H9 (cell line): ENCODE results near the gene ROBO2. TPM values are rescaled to one million over a fixed set of nuclear protein-coding genes. Genes with fewer than 3 reads are reported as not detected.

Experiments used
- DNase-seq: peaks from one replicate; pipeline ENCODE4 v3.0.0-alpha.2; 2017
- H2AFZ ChIP-seq: one replicate; pipeline ENCODE4 v1.6.1; 2013; ENCODE audit warnings: mild to moderate bottlenecking, low read length, control low read depth, moderate library complexity
- H2AK5ac ChIP-seq: 2 replicates; pipeline ENCODE4 v1.6.1; 2013; ENCODE audit warnings: low read length, control low read depth, mixed read lengths; ENCODE audit not compliant: insufficient read length
- H2BK120ac ChIP-seq: one replicate; pipeline ENCODE4 v1.6.1; 2013; ENCODE audit warnings: low read depth, mild to moderate bottlenecking, low read length, control low read depth, inconsistent platforms; ENCODE audit not compliant: poor library complexity, severe bottlenecking
- H2BK12ac ChIP-seq: 2 replicates; pipeline ENCODE4 v1.6.1; 2013; ENCODE audit warnings: low read length, control low read depth, mixed read lengths, low read depth; ENCODE audit not compliant: insufficient read length
- H2BK15ac ChIP-seq: 2 replicates; pipeline ENCODE4 v1.6.1; 2013; ENCODE audit warnings: low read depth, low read length, control low read depth
- H2BK20ac ChIP-seq: one replicate; pipeline ENCODE4 v1.6.1; 2013; ENCODE audit warnings: low read depth, mild to moderate bottlenecking, low read length, control low read depth, inconsistent platforms; ENCODE audit not compliant: poor library complexity, severe bottlenecking
- H2BK5ac ChIP-seq: 2 replicates; pipeline ENCODE4 v1.6.1; 2013; ENCODE audit warnings: low read length, control low read depth, mixed read lengths; ENCODE audit not compliant: insufficient read length
- H3K14ac ChIP-seq: 2 replicates; pipeline ENCODE4 v1.6.1; 2013; ENCODE audit warnings: low read length, control low read depth; ENCODE audit not compliant: insufficient read depth
- H3K18ac ChIP-seq: 2 replicates; pipeline ENCODE4 v1.6.1; 2013; ENCODE audit warnings: low read depth, mild to moderate bottlenecking, mixed read lengths, low read length, control low read depth; ENCODE audit not compliant: insufficient read length
- H3K23ac ChIP-seq: 2 replicates; pipeline ENCODE4 v1.6.1; 2013; ENCODE audit warnings: low read length, control low read depth, mixed read lengths, low read depth; ENCODE audit not compliant: insufficient read length
- H3K23me2 ChIP-seq: 2 replicates; pipeline ENCODE4 v1.6.1; 2013; ENCODE audit warnings: low read depth, mild to moderate bottlenecking, mixed read lengths, low read length, control low read depth; ENCODE audit not compliant: insufficient read length, poor library complexity, severe bottlenecking
- H3K27ac ChIP-seq: 2 replicates; pipeline ENCODE4 v1.5.1; 2013; ENCODE audit warnings: low read length, control low read depth, mixed read lengths, low read depth; ENCODE audit not compliant: insufficient read length
- H3K27me3 ChIP-seq: 2 replicates; pipeline ENCODE4 v1.6.1; 2013; ENCODE audit warnings: low read length, control low read depth, inconsistent platforms; ENCODE audit not compliant: insufficient read depth
- H3K4ac ChIP-seq: 2 replicates; pipeline ENCODE4 v1.6.1; 2013; ENCODE audit warnings: low read depth, mild to moderate bottlenecking, control low read depth, inconsistent platforms, low read length, moderate library complexity
- H3K4me1 ChIP-seq: 2 replicates; pipeline ENCODE4 v1.6.1; 2013; ENCODE audit warnings: low read length, control low read depth, inconsistent platforms; ENCODE audit not compliant: insufficient read depth
- H3K4me2 ChIP-seq: 2 replicates; pipeline ENCODE4 v1.6.1; 2013; ENCODE audit warnings: low read length, control low read depth, mixed read lengths; ENCODE audit not compliant: insufficient read length, insufficient read depth
- H3K56ac ChIP-seq: 2 replicates; pipeline ENCODE4 v1.6.1; 2013; ENCODE audit warnings: low read depth, mild to moderate bottlenecking, mixed read lengths, low read length, control low read depth; ENCODE audit not compliant: insufficient read length
- H3K79me1 ChIP-seq: 2 replicates; pipeline ENCODE4 v1.6.1; 2013; ENCODE audit warnings: low read depth, mild to moderate bottlenecking, moderate library complexity, low read length, control low read depth, inconsistent platforms; ENCODE audit not compliant: insufficient read depth, poor library complexity, severe bottlenecking
- H3K79me2 ChIP-seq: 2 replicates; pipeline ENCODE4 v1.6.1; 2013; ENCODE audit warnings: low read length, control low read depth, inconsistent platforms; ENCODE audit not compliant: insufficient read depth
- H3K9ac ChIP-seq: 2 replicates; pipeline ENCODE4 v1.6.1; 2013; ENCODE audit warnings: low read length, control low read depth, mixed read lengths; ENCODE audit not compliant: insufficient read length; ENCODE audit errors: extremely low read depth
- H3K9me3 ChIP-seq: one replicate; pipeline ENCODE4 v1.6.1; 2013; ENCODE audit warnings: low read depth, low read length, inconsistent platforms; ENCODE audit not compliant: control insufficient read depth
- H3T11ph ChIP-seq: one replicate; pipeline ENCODE4 v1.6.1; 2013; ENCODE audit warnings: mild to moderate bottlenecking, low read length, control low read depth, inconsistent platforms
- H4K20me1 ChIP-seq: one replicate; pipeline ENCODE4 v1.6.1; 2013; ENCODE audit not compliant: control insufficient read depth, insufficient read length, insufficient read depth
- H4K5ac ChIP-seq: 2 replicates; pipeline ENCODE4 v1.6.1; 2013; ENCODE audit warnings: low read depth, mild to moderate bottlenecking, mixed read lengths, low read length, control low read depth; ENCODE audit not compliant: insufficient read length
- H4K8ac ChIP-seq: replicated peaks from 2 replicates; pipeline ENCODE4 v1.6.1; 2013; ENCODE audit warnings: low read length, control low read depth, mixed read lengths, low read depth; ENCODE audit not compliant: insufficient read length
- H4K91ac ChIP-seq: 2 replicates; pipeline ENCODE4 v1.6.1; 2013; ENCODE audit warnings: low read depth, mild to moderate bottlenecking, moderate library complexity, mixed read lengths, low read length, control low read depth; ENCODE audit not compliant: insufficient read length
- H3K27ac Mint-ChIP-seq, 3 experiments: 2 replicates in 2 of 3; 3 replicates in 1 of 3; pipeline ENCODE4 v1.8.0; 2020 to 2021; ENCODE audit warnings: mixed read lengths in 3 of 3, mild to moderate bottlenecking in 1 of 3, moderate library complexity in 1 of 3
- H3K27me3 Mint-ChIP-seq: 2 replicates; pipeline ENCODE4 v1.8.0; 2021; ENCODE audit warnings: low read depth, mild to moderate bottlenecking, moderate library complexity, mixed read lengths
- H3K36me3 Mint-ChIP-seq, 3 experiments: 2 replicates in 2 of 3; 3 replicates in 1 of 3; pipeline ENCODE4 v1.8.0; 2020 to 2021; ENCODE audit warnings: low read depth in 3 of 3, mixed read lengths in 3 of 3; ENCODE audit not compliant: insufficient read depth in 1 of 3
- H3K4me1 Mint-ChIP-seq, 2 experiments: 2 replicates each; pipeline ENCODE4 v1.8.0; 2020; ENCODE audit warnings: mixed read lengths in 2 of 2
- H3K4me3 Mint-ChIP-seq, 2 experiments: 2 replicates in 1 of 2; 3 replicates in 1 of 2; pipeline ENCODE4 v1.8.0; 2020 to 2021; ENCODE audit warnings: mild to moderate bottlenecking in 2 of 2, mixed read lengths in 2 of 2, moderate library complexity in 1 of 2
- H3K9me3 Mint-ChIP-seq, 2 experiments: 2 replicates in 1 of 2; 3 replicates in 1 of 2; pipeline ENCODE4 v1.8.0; 2020; ENCODE audit warnings: mild to moderate bottlenecking in 2 of 2, mixed read lengths in 2 of 2, moderate library complexity in 1 of 2
- CTCF ChIP-seq: fragments of 200-600 bp; sonication (generic); conservative IDR thresholded peaks from 3 replicates; pipeline ENCODE4 v1.8.0; 2021; ENCODE audit warnings: antibody characterized with exemption, mild to moderate bottlenecking
- WGBS: extraction: QIAGEN DNeasy Blood & Tissue Kit; methylation state at CpG from one replicate; pipeline ENCODE4 v1.1.7; 2013; ENCODE audit warnings: missing lambda C conversion rate, low lambda C conversion rate, mixed read lengths; ENCODE audit not compliant: insufficient read length; ENCODE audit errors: extremely low coverage; 5-methylcytosine and 5-hydroxymethylcytosine counted together
- total RNA-seq: library from RNA; stranded (reverse); gene quantifications from 2 replicates; pipeline ENCODE4 v1.2.1, GENCODE V29; 2021

ROBO2 gene
- total RNA-seq, 1 experiment from 2014 or later = 2.3 TPM

GRCh38 chr3:77141423-77141822, 101.5 kb downstream of the ROBO2 start:
- WGBS = no CpG with 5 or more reads among the region's 3 CpGs
- H3K18ac ChIP-seq = no peak overlapping the region
- no peak overlapping the region for H4K5ac ChIP-seq
- Mint-ChIP-seq H3K9me3 (no peaks in the 10 kb centered on the region), H3K36me3 (no peaks in the 10 kb centered on the region), H3K4me1 (peaks cover 13 to 19% of the 10 kb centered on the region in 2 experiments), H3K4me3 (no peak overlapping the region), H3K27me3 (no peaks in the 10 kb centered on the region), H3K27ac (no peak overlapping the region)
- no peak for DNase-seq
- no peak overlapping the region for H2BK15ac ChIP-seq
- H3K56ac ChIP-seq = no peak overlapping the region
- H2BK12ac ChIP-seq = no peak overlapping the region
- H3K23ac ChIP-seq = no peak overlapping the region
- TF ChIP-seq CTCF = no peak
- no peak overlapping the region for H4K91ac ChIP-seq
- H3K4me1 ChIP-seq = peaks cover 8% of the 10 kb centered on the region; the same call in 1 of the 2 replicates
- H3K4me2 ChIP-seq = no peak overlapping the region
- H2BK20ac ChIP-seq = no peak overlapping the region
- H3T11ph ChIP-seq = no peak overlapping the region
- H3K23me2 ChIP-seq = no peaks in the 10 kb centered on the region
- no peak overlapping the region for H2BK5ac ChIP-seq
- no peaks in the 10 kb centered on the region for H3K79me1 ChIP-seq
- no peak overlapping the region for H3K4ac ChIP-seq
- H3K27me3 ChIP-seq = no peaks in the 10 kb centered on the region
- H3K9me3 ChIP-seq = no peaks in the 10 kb centered on the region
- H3K27ac ChIP-seq = no peak overlapping the region
- H3K9ac ChIP-seq = no peak overlapping the region
- H4K8ac ChIP-seq = no peak overlapping the region
- H2BK120ac ChIP-seq = no peak overlapping the region
- H3K79me2 ChIP-seq = no peaks in the 10 kb centered on the region
- no peak overlapping the region for H2AFZ ChIP-seq
- no peak overlapping the region for H3K14ac ChIP-seq
- no peaks in the 10 kb centered on the region for H4K20me1 ChIP-seq
- H2AK5ac ChIP-seq = no peak overlapping the region
